HG03354 (cell line): ENCODE measurements around the gene IL17REL.
"Not testable (repeated sequence)": the region's sequence is repeated elsewhere in the genome, so short reads cannot be mapped to it uniquely, and the experiment has no call there.

Experiments
- ATAC-seq: cut with Tn5 transposase; IDR thresholded peaks from one replicate; pipeline ENCODE4 v1.9.1; 2021; ENCODE audit warnings: mild to moderate bottlenecking; ENCODE audit not compliant: unreplicated experiment, poor library complexity, severe bottlenecking

Gene IL17REL

DNA sequence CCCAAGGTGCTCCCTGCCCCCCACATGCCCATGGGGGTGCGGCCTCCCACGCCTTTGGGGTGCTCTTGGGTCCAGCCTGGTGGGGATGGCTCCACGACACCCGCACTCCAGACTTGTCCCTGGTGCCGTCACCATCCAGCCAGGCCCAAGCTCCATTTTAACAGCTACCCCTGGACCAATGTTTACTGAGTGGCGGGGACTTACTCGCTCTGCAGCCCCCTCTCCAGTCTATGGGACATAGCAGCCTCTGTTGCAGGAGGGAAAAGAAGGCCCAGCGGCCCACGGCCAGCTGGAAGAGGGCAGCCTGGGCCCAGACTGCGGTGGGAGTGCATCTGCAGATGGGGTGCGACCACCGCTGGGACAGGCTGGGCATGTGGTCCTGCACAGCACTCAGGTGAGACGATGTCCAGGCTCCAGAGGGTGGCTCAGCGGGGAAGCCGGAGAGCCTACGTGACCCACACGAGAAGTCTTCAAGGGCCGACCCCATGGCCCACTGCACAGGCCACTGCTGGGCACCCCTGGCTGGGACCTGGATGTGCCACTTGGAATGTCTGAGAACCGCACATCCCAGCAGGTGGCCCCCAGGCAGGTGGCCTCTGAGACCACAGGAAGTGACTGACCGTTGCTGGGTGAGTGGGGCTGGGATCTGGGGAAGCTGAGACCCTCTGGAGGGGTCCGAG lies 18.1 kb downstream of the IL17REL start:
- no peak for ATAC-seq

DNA sequence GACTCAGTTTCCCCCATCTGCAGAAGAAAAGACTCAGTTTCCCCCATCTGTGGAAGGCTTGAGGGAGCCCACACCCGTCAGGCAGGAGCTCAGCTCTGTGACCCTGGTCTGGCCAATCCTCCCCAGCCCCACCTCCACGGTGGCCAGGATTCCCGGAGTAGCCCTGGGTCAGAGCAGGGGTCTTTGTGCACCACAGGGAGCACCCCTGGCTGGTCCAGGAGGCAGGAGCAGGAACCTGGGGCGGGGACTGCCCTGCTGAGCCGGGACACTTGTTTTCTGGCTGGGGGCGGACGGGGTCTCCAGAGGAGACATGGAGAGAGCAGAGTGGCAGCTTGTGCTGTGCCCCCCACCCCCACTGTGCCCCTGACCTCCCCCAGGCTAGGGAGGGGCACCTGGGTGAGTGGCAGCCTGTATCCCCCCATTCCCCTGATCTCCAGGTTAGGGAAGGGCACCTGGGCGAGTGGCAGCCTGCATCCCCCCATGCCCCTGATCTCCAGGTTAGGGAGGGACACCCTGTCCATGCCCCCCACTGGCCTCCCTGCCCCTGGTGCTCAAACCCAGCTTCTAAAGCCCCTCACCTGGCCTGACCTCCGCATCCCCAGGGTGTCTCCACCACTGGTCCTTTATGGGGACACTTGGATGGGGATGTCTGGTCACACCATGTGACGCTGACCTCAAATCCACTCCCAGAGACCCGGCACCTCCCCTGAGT lies 18.8 kb downstream of the IL17REL start:
- no peak for ATAC-seq

DNA sequence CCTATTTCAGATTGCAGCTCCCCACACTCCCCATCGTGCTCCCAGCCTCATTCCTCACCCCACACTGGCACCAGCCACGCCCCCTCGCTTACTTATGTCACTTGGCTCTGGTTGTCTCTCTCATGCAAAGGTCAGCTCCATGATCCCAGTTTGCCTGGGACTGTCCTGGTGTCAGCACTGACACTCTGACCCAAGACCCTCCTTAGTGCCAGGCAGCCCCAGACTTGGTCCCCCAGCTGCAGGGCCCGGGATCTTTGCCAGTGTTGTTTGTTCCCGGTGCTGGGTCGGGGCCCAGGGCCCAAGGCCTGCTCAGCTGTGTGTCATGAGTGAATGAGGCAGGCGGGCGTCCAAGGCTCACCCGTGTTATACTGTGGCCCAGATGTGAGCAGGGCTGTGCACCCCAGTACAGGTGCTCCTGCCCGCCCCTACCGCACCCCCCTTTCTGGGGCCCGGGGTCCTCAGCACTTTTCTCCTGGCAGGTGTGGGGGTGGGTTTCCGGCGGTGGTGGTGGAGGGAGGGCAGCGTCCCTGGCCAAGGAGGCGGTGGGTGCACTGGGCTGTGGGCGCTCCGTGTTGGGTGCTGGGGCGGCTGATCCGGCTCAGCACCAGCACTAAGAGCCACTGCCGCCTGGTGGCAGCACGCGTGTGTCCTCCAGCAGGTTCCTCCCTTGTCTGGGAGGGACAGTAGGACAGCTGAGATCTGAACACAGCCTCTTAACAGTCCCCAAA lies 19.5 kb downstream of the IL17REL start:
- no peak for ATAC-seq

DNA sequence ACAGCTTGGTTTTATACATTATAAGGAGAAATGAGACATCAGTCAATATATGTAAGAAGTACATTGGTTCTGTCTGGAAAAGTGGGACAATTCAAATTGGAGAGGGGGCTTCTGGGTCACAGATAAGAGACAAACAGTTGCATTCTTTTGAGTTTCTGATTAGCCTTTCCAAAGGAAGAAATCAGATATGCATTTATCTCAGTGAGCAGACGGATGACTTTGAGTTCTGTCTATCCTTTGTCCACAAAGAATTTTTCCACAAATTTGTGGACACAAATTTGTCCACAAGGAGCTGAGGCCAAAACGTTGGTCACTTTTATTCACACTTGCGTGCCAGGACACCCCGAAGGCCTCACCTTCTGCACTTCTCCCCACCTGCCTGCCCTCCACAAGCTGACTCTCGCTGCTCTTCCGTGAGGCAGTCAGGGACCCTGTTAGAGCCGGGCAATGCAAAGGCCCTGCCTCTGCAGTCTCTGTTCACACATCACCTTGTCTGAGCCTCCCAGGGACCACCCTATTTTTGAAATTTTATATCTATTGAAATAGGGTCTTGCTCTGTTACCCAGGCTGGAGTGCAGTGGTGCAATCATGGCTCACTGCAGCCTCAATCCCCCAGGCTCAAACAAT lies 20.5 kb downstream of the IL17REL start:
- ATAC-seq: no peak

DNA sequence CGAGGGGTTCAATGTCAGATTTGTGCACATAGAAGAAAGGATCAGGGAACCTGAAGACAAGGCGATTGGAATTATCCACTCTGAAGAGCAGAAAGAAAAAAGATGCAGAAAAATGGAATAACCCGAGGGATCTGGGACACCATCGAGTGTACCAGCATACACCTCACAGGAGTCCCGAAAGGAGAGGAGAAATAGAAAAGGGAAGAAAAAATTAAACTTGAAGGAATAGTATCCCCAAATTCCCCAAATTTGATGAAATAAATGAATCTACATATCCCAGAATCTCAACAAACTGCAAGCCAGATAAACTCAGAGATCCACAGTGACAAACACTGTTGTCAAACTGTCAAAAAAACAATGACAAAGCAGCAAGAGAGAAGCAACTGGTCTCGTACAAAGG lies 21.4 kb downstream of the IL17REL start:
- no peak for ATAC-seq

DNA sequence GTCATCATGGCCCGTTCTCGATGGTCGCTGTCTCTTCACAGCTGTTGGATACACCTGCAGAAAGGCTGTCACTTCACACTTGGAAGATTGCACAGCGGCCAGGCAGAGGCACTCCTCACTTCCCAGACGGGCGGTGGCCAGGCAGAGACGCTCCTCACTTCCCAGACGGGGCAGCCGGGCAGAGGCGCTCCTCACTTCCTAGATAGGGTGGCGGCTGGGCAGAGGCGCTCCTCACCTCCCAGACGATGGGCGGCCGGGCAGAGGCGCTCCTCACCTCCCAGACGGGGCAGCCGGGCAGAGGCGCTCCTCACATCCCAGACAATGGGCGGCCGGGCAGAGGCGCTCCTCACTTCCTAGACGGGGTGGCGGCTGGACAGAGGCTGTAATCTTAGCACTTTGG lies 22.7 kb downstream of the IL17REL start:
- ATAC-seq: not testable (repeated sequence)

DNA sequence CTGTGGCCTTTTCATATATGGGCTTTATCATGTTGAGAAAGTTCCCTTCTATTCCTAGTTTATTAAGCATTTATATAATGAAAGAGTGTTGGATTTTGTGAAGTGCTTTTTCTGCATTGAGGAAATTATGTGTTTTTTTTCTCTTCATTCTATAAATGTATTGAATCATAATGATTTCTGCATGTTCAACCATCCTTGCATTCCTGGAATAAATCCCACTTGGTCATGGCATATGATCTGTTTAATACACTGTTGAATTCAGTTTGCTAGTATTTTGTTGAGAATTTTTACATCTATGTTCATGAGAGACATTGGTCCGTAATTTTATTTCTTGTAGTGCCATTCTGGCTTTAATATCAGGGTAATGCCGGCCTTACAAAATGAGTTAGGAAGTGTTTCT lies 26.2 kb downstream of the IL17REL start:
- ATAC-seq: no peak

DNA sequence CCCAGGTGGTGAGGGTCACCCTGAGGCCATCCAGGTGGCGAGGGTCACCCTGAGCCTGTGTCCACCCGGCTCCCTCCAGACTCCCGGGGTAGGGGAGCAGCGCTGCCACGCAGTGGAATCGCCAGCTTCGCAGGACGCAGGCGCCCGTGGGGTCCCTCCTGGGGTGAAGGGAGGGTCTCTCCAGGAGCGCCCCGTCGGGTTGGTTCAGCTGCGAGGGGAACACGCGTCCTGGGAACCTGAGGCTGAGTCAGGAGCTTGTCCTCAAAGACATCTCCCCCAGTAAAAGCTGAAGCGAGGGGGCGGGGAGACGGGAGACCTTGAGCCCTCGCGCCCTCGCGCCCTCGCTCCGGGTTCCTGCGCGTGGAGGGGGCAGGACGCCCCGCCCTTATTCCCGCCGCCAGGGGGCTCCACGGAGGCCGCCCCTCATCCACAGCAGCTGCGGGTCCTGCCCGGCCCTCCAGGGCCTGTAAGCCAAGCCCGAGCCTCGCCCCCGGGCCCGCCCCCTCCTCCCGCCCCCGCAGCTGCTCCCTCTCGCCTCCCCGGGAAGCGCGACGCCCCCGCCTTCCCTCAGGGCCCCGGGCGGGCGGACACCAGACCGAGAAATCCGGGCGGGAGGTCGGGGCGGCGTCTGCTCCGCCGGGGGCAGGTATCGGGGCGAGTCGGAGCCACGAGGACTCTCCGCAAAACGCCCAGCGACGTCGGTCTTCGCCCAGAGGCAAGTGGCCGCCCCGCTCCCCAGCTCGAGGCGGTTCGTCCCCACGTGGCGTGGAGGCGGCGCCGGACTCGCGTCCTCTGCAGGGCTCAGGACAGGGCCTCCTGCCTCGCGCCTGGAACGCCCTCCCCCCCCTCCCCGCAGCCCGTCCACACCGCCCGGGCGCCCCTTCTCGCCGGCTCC lies 29.2 kb downstream of the IL17REL start:
- ATAC-seq: no peak

DNA sequence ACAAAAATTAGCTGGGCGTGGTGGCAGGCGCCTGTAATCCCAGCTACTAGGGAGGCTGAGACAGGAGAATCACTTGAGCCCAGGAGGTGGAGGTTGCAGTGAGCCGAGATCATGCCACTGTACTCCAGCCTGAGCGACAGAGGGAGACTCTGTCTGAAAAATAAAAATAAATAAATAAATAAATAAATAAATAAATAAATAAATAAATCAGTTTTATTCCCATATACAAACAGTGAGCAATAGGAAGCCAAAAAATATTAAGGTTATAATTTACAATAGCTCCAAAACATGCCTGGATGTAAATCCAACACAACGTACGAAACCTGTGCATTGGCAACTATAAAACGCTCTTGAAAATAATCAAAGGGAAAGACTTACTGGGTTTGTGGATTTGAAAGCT lies 30.8 kb downstream of the IL17REL start:
- not testable (repeated sequence) for ATAC-seq

DNA sequence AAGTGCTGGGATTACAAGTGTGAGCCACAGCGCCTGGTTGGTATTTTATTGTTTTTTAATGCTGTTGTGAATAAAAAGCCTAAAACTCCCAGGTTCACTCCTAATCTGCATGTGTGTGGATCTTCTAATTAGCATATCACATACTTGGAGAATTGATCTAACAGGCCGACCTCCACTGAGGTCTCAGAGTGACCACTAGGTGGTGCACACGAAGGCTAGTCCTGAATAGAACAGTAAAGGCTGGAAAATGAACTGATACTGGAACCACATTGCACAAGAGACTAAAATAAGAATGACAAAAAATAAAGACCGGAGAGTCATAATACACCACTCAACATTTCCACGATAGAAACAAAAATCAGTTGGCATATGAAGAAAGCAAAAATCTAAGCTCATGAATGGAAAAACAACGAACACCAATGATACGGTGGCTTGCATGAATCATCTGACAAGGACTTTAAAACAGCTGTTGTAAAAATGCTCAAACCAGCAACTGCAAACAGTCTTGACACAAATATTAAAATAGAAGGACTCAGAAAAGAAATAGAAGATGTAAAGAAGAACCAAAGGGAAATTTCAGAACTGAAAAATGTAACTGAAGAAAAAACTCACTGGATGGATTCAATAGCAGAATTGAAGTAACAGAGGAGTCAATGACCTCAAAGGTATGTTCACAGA lies 32.8 kb downstream of the IL17REL start:
- ATAC-seq: no peak

DNA sequence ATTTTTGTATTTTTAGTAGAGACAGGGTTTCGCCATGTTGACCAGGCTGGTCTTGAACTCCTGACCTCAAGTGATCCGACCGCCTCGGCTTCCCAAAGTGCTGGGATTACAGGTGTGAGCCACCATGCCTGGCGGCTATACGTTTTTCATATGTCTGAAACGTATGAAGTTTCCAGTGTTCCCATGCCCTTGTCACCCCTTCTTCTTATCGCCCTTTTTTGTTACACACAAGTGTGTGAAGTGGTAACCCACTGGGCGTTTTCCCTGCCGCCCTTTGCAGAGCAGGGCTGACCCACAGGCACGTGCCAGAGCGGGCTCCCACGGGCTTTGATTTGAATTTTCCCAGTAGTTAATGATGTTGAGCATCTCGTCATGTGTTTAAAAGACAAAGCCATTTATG lies 35.0 kb downstream of the IL17REL start:
- ATAC-seq: no peak

DNA sequence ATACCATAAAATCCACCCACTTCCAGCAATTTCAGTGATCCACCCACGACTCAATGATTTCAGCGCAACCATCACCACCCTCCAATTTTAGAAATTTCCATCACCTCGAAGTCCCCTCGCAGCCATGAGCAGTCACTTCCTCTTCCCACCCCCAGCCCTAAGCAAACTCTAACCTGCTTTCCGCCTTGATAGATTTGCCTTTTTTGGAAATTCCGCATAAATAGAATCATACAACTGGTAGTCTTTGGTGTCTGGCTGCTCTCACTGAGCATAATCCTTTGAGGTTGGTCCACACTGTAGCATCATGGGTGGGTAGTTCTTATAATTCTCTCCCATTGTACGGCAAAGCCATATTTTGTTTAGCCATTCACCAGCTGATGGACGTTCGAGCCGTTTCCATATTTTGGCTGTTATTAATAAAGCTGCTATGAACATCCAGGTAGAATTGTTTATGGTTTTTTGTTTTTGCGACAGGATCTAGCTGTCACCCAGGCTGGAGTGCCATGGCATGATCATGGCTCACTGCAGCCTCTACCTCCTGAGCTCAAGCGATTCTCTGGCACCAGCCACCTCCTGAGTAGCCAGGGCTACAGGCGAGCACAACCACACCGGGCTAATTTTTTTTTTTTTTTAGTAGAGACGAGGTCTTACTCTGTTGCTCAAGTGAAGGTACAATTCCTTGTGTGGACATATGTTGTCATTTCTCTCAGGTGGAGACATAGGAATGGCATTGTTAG lies 36.0 kb downstream of the IL17REL start:
- ATAC-seq: no peak

DNA sequence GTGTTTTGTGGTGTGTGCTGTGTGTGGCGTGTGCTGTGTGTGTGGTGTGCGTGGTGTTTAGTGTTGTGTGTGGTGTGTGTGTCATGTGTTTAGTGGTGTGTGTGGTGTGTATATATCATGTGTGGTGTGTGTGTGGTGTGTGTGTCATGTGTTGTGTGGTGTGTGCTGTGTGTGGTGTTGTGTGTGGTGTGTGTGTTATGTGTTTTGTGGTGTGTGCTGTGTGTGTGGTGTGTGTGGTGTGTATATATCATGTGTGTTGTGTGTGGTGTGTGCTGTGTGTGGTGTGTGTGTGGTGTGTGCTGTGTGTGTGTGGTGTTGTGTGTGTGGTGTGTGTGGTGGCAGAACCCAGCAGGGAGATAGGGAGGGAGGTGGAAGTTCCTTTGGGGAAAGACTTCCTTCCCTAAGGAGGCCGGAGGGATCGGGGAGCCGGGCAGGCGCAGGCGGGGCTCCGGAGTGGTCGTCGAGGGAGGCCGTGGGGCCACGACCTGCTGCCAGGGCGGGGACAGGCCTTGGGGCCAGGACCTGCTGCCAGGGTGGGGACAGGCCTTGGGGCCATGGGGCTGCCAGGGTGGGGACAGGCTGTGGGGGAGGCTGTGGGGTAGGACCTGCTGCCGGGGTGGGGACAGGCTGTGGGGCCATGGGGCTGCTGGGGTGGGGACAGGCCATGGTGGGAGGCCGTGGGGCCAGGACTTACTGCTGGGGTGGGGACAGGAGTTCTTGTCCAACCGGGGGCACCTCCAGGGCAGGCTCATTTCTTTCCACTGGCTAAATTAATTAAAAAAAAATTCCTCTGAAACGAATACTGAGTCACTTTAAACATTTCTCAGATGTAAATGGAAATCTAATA lies 36.8 kb downstream of the IL17REL start:
- ATAC-seq: no peak

DNA sequence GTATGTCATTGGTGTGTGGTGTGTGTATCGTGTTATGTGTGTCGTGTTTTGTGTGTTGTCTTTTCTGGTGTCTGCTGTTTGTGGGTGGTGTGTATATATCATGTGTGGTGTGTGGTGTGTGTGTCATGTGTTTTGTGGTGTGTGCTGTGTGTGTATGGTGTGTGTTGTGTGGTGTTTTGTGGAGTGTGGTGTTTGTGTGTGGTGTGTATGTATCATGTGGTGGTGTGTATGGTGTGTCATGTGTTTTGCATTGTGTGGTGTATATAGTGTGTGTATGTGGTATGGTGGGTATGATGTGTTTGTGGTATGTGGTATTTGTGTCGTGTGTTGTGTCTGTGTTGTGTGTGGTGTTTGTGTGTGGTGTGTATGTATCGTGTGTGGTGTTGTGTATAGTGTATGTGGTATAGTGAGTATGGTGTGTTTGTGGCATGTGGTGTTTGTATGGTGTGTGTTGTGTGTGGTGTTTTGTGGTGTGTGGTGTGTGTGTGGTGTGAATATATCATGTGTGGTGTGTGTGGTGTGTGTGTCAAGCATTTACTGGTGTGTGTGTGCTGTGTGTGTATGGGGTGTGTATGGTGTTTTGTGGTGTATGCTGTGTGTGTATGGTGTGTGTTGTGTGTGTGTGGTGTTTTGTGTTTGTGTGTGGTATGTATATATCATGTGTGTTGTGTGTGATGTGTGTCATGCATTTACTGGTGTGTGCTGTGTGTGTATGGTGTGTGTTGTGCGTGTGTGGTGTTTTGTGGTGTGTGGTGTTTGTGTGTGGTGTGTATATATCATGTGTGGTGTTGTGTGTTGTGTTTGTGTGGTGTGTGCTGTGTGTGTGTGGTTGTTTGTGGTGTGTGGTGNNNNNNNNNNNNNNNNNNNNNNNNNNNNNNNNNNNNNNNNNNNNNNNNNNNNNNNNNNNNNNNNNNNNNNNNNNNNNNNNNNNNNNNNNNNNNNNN lies 39.3 kb downstream of the IL17REL start:
- no peak for ATAC-seq

DNA sequence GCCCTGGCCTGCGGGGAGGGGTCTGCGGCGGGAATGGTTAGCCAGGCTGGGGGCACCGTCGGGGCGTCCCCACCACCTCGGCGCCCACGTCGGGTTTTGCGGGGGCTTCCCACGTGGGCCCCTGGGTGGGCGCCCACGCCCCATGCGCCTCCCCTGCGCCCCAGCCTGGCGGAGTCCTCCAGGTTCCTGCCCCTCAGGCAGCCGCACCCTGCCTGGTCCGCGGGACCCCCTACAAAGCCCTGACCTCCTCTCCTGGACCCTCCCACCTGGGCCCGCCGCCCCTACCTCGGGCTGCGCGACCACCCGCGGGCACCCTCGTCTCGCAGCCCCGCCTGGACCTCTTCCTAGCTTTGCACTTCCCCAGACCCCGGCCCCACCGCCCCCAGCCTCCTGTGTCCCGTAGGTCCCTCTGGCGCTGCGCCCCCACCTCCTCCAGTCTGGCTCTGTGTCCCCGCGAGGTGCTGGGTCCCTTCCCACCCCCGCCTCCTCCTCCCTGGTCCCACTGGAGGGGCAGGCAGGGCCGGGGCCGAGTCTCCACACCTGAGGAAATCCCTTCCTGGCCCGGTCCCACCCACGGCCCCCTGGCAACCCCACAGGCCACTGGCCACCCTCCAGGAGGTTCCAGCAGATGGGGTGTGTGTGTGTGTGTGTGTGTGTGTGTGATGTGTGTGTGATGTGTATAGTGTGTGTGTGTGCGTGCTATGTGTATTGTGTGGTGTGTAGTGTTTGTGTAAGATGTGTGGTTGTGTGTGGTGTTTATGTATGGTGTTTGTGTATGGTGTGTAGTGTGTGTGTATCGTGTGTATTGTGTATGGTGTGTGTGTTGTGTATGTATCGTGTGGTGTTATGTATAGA lies 40.2 kb downstream of the IL17REL start:
- no peak for ATAC-seq
